Superior temporal gyrus (tissue), 1 donor: ENCODE measurements around the gene FOXO3.

Experiments
- DNase-seq: peaks from one replicate; pipeline ENCODE4 v3.0.0-alpha.2; 2016; ENCODE audit errors: extremely low spot score

FOXO3 gene

GRCh38 chr6:108594151-108594550 lies 33.4 kb downstream of the FOXO3 start:
- no peak for DNase-seq

- DNase-seq, result no peak
Observed at GRCh38 chr6:108594640-108595039, 33.9 kb downstream of the FOXO3 start.

DNA sequence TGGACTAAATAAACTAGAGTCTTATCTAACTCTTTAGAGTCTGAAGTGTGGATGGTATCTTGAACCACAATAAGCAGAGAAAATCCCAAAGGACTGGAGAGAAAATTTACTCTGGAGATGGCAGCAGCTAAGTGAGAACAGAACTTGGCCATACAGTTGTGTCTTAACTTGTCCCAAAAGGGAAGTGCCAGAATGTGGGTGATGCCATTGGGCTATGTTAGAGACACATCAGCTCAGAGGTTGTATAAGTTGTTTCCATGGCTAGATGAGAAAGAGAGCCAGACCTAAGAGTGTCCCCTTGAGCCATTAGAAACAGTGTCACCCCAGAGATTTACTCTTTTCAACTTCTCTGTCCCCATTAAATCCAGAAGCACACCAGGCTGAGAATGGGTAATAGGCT lies 36.2 kb downstream of the FOXO3 start:
- DNase-seq, result no peak

GRCh38 chr6:108597572-108598304 lies 37.0 kb downstream of the FOXO3 start:
- no peak for DNase-seq

DNA sequence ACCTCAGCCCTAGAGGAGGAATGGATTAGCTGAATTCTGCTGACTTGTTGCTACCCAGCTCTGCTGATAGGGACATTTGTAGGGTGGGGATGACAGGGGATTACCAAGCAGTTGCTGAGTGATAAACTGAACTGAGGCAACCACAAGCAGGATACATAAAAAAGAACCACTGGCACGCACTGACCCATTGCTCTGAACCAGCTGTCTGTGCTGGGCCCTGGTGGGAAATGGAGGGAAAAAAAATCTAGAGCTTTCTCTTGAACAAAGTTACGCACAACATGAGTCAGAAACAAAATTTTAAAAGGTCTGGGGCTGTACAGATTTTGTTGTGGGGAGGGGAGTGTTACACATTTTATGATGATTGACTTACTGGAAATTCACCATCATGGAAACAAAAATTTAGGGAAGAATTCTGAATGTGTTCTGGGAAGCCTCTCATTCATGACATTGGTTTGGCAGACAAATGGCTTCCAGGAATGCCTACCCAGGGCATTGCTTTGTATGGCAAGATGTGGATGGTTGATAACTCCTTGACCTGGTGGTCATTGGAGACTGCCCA lies 37.7 kb downstream of the FOXO3 start:
- DNase-seq, result no peak

DNA sequence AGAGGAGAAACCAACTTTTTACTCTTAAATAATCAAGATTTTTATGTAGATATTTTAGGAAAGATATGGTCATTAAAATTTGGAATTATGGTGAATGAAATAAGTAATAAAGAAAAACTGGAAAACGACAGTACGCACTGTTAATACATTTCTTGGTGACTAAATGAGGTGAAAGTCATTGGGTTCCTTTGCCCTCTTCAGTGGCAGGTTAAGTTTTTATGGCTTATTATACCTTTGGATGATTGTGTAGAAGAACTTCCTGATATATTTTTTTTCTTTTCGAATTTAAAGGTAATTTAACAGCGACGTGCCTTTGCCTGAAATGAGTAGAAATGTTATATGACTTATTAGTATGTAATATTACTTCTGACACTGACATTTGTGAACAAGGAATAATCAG lies 43.4 kb downstream of the FOXO3 start:
- no peak for DNase-seq

GRCh38 chr6:108606250-108606690 lies 45.6 kb downstream of the FOXO3 start:
- DNase-seq, result no peak

DNA sequence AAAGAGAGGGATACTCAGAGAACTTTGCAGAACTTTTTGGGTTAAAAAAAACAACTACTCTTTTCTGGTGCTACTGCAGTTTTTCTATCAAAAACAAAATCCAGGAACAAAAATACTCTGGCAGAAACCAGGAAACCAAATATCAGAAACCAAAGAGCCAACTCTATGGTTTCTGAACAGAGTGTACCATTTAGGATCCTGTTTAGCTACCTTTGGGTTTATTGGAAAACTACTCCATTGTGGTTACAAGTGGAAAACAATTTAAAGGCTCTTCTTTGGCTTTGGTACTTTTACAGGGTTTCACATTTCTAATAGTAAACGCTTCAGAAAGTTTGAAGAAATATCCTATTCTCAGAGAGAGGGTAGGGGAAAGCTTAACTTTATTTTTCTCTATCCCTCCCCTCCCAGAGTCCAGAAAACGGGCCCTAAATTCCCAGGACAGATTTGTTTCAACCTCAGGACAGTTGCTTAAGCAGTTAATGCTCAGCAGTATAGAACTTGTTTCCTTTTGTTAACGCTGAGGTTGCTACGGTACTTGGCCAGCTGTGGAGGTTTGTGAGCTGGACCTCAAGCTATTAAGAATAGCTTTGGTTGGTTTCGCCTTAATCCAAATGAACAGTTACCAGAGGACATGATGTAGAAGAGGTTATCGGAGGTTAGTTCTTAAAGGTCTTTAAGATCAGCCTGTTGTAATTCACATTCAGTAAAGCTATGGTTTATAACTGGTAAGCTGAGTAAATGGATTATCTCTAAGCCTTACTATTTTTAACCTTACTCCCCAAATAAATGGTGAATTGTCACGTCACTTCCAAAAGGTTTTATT lies 47.9 kb downstream of the FOXO3 start:
- DNase-seq, result no peak

- DNase-seq, result no peak
Observed at GRCh38 chr6:108609276-108609769, 48.6 kb downstream of the FOXO3 start.

DNA sequence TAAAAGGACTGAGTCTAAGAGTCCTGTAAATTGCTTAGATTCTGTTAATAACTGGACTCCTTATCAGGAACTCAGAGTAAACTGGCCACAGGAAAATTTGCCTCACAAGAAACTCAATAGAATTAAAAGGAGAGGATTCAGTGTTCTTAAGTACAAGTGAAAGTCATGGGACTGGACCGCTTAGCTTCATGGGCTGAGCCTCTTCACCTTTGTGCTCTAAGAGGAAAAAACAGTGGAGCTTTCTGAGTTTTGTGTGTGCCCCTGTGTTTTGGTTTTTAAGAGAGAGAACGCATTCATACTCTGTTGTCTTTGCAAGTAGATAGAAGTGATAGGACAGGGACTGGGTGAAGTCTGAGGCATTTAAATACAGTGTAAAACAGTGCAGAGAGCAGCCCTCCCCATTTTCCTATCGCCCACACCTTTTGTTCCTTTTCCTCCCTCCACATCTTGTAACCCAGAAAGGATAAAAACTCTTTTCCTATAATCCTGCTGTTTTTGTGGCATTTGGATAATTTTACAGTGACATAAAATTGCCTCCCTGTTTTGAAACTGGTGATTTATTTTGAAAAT lies 49.6 kb downstream of the FOXO3 start:
- DNase-seq, result peak; percentile 35

DNA sequence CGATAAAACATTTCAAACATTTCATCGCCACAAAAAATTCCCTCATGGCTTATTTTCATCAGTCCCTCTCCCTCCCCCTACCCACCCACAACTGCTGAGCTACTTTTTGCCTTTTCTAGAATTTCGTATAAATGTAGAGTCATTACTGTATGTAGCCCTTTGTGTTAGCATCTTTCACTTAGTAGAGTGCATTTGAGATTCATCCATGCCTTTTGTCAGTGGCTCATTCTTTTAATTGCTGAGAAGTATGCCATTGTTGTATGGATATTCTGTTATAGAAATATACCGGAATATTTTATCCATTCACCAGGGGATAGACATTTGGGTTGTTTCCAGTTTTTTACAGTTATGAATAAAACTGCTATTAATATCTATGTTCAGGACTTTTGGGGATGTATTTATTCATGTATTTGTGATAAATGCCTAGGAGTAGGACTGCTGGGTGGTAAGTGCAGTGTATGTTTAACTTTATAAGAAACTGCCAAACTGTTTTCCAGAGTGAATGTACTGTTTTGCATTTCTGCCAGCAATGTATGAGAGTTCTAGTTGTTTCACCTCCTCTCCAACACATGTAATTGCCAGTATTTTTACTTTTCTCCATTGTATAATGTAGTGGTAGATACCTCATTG lies 50.4 kb downstream of the FOXO3 start:
- no peak for DNase-seq

DNA sequence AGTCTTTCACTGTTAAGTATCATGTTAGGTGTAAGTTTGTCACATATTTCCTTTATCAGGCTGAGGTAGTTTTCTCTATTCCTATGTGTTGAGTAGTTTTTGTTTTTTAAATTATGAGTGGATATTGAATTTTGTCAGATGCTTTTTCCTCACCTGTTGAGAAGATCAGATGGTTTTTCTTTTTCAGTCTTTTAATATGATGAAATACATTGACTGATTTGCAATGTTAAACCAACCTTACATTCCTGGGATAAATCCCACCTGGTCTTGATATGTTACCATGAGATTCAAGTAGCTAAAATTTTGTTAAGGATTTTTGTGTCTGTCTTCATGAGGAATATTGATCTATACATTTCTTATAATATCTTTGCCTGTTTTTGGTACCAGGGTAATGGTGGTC lies 52.1 kb downstream of the FOXO3 start:
- no peak for DNase-seq

GRCh38 chr6:108616544-108616943 lies 55.8 kb downstream of the FOXO3 start:
- DNase-seq, result no peak

- DNase-seq, result no peak
Observed at GRCh38 chr6:108616973-108617372, 56.3 kb downstream of the FOXO3 start.

- DNase-seq, result no peak
Observed at GRCh38 chr6:108618623-108619152, 58.0 kb downstream of the FOXO3 start.

DNA sequence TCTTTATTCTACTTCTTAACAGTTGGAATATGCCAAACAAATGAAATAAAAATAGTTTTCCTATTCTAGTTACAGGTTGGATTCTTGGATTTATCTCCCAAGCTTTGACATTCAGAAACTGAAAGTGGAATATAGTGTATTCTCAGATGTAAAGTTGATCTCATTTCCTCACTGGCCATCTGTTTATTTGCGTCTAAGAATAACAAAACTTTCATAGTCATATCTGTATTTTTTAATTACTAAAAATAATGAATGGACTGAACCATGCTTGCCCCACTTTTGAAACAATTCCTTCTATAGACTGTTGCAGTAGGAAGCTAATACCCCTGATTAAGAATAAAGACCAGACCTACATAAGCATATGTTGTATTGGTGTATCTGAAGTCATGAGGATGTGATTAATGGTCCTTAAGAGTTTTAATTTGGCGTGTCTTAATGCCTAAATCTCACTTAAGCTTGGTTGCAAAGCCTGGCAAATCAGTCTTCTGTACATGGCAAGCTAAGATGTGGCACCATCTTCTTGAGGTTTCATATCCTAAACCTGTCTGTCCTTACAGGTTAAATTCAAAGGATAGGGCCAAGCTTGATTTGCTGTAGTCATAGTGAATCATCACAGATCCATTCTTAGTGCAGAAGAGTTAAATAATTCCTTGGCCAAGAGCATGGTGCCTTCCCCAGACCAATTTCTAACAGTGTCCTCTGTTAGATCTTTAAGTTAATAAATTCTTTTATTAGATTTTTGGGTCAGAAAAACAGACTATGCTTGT lies 58.9 kb downstream of the FOXO3 start:
- DNase-seq, result no peak

GRCh38 chr6:108621117-108621516 lies 60.4 kb downstream of the FOXO3 start:
- no peak for DNase-seq

DNA sequence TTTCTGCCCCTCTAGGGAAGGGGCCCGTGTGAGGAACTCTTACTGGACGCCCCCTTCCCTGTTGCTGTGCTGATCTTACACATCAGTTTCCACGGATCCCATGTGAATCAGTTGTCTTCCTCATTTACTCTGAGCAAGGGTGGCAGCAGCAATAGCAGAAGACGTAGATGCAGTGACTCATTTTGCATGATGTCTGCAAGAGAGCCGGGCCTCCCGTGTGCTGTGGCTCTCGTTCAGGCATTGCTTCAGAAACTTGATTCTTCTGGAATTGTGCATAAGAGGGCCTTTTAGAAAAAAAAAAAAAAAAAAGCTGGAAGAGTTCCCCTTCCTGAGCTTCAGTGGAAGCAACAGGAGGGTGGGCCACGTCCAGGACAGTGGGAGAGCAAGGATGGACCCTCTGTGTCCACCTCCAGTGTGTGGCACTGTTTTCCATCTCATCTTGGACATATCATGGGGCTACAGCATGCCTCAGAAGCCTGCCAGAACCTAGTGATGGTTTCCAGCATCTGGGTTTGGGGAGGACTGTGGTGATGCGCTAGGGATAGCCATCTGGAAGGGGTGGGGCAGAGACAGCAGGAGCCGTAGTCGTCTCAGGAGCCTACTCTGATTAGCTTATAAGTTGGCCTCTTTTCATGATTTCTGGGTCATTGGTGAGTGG lies 62.1 kb downstream of the FOXO3 start:
- no peak for DNase-seq

GRCh38 chr6:108623995-108624394 lies 63.3 kb downstream of the FOXO3 start:
- DNase-seq, result no peak

- DNase-seq, result no peak
Observed at GRCh38 chr6:108625581-108625980, 64.9 kb downstream of the FOXO3 start.
